Upper lobe of left lung (tissue), 4 donors: ENCODE measurements around the gene VPS11.

Experiments
- POLR2A ChIP-seq, 4 donors: fragments of 450-650 bp; IDR thresholded peaks; one replicate each; pipeline ENCODE4 v1.5.1; 2016 to 2017; ENCODE audit warnings: antibody characterized with exemption in 4 of 4, mild to moderate bottlenecking in 2 of 4
- TF ChIP-seq, protein P1 (sequence below), 6 experiments: fragments of 450-650 bp in 4 of 6; fragments of 200-600 bp in 2 of 6; sonication (generic) in 2 of 6; IDR thresholded peaks; one replicate each; pipeline ENCODE4 v1.5.1; 2016 to 2019; ENCODE audit warnings: antibody characterized with exemption in 6 of 6

DNA sequence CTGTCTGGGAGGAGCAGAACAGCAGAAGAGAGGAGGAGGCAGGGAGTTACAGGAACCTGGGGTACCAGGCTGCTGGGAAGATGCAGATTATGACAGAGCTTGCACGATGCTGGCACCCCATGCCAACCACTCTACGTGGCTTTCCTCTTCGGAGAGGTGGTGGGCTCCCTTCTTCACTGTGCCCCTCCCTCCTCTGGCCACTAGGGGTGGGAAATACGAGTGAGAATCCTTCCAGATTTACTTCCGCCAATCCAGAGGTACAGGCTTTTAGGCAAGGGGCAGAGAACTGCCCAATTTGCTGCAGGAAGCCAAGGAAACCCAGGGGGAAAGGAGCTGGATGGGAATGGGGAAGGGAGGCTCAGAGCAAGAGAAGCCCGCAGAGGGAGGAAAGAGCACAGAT is 22.9 kb upstream of the VPS11 start:
- TF ChIP-seq, protein P1, sequence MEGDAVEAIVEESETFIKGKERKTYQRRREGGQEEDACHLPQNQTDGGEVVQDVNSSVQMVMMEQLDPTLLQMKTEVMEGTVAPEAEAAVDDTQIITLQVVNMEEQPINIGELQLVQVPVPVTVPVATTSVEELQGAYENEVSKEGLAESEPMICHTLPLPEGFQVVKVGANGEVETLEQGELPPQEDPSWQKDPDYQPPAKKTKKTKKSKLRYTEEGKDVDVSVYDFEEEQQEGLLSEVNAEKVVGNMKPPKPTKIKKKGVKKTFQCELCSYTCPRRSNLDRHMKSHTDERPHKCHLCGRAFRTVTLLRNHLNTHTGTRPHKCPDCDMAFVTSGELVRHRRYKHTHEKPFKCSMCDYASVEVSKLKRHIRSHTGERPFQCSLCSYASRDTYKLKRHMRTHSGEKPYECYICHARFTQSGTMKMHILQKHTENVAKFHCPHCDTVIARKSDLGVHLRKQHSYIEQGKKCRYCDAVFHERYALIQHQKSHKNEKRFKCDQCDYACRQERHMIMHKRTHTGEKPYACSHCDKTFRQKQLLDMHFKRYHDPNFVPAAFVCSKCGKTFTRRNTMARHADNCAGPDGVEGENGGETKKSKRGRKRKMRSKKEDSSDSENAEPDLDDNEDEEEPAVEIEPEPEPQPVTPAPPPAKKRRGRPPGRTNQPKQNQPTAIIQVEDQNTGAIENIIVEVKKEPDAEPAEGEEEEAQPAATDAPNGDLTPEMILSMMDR (IDR thresholded peaks at IDR 0.05): no peak
- TF ChIP-seq POLR2A (IDR thresholded peaks at IDR 0.05): no peak
